GM18909 (cell line): ENCODE results near the gene PARN.
"Not testable (repeated sequence)": the region's sequence is repeated elsewhere in the genome, so short reads cannot be mapped to it uniquely, and the experiment has no call there.

Source experiments
- ATAC-seq: cut with Tn5 transposase; IDR thresholded peaks from one replicate; pipeline ENCODE4 v1.9.1; 2021; ENCODE audit warnings: mild to moderate bottlenecking; ENCODE audit not compliant: unreplicated experiment, poor library complexity

The PARN gene

DNA sequence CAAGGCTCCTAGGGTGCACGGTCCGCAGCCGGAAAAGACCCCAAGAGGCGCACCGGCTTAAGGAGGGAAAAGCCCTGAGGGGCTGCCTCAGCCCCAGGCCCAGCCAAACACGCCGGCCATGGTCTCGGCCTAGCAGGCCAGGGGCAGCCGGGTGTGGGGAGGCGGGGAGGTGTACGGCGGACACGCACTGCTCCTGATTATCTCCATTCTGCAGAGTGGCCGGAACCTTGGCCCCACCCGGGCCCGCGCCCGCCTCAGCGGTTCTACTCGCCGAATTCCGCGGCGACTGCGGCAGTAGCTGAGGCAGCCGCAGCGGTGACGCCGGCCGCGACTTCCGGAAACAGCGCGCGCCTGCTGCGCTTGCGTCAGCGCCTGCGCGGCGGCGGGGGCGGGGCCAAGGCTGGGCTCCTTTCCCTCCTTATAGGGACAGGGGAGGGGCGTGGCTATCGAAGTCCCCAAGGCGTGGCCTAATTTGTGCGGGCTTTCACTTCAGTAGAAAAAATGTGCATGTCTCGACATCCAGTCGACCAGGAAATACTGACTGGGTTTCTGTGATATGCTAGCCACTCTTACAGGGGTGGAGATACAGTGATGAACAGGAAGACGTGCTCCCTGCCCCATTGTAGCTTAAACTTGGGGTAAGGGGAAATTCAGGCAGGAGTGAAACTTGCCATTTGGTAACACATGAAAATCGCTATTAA, at the start of gene PARN:
PARN (minus strand) TSS at position 342 of the 701 bp plus-strand sequence; CDS start at position 207, 135 bp downstream.
- peak; percentile 54 for ATAC-seq

GRCh38 chr16:14678748-14679497, 48.9 kb upstream of the PARN start:
- ATAC-seq = no peak

GRCh38 chr16:14677627-14678026, 47.6 kb upstream of the PARN start:
- ATAC-seq = no peak

DNA sequence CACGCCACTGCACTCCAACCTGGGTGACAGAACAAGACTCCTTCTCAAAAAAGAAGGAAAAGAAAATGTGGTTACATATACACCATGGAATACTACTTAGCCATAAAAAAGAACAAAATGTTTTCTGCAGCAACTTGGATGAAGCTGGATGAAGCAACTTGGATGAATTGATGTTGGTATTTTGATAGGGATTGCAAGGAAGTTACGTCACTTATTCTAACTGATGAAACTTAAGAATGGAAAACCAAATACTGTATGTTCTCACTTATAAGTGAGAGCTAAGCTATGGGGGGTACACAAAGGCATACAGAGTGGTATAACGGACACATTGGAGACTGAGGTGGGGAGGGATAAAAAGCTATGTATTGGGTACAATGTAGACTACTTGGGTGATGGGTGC, 46.6 kb upstream of the PARN start:
- no peak for ATAC-seq

GRCh38 chr16:14672403-14672971, 42.4 kb upstream of the PARN start:
- ATAC-seq = peak; percentile 69

DNA sequence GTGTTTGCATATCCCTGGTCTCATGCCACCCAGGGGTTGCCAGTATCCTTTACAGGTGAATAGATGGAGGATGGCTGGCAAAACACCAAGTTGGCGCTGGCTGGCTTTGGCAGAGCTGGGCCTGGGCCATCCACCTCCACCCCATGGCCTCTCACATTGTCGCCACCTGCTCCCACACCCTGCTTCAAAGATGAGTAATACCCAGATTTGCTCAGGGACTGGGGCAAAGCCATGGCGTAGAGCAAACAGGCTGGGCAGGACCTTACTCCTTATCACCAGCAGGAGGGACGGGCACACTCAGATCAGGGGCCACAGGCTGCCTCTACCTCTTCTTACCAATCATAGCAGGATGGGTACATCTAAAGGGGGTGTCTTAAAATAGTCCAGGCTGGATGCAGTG, 39.7 kb upstream of the PARN start:
- no peak for ATAC-seq

DNA sequence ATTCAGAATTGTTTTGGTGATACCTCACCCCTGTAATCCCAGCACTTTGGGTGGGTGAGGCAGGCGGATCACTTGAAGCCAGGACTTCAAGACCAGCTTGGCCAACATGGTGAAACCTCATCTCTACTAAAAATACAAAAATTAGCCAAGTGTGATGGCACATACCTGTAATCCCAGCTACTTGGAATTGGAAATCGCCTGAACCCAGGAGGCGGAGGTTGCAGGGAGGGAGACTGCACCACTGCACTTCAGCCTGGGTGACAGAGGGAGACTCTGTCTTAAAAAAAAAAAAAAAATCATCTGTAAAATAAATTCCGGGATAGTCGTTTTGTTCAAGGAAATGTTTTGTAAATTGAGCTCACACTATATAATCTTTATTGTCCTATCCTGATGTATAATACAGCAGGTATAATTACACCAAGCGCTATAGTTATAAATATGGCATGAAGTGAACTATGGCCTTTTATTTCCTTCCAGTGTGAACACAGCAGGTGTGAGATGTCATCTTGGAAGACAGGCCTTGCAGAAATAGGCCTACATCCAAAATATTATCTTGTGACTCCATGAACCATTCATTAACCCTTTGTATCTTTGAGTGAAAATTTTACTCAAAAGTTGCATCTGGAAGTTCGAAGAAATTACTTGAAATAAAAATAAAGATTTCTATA, 38.6 kb upstream of the PARN start:
- ATAC-seq = no peak

DNA sequence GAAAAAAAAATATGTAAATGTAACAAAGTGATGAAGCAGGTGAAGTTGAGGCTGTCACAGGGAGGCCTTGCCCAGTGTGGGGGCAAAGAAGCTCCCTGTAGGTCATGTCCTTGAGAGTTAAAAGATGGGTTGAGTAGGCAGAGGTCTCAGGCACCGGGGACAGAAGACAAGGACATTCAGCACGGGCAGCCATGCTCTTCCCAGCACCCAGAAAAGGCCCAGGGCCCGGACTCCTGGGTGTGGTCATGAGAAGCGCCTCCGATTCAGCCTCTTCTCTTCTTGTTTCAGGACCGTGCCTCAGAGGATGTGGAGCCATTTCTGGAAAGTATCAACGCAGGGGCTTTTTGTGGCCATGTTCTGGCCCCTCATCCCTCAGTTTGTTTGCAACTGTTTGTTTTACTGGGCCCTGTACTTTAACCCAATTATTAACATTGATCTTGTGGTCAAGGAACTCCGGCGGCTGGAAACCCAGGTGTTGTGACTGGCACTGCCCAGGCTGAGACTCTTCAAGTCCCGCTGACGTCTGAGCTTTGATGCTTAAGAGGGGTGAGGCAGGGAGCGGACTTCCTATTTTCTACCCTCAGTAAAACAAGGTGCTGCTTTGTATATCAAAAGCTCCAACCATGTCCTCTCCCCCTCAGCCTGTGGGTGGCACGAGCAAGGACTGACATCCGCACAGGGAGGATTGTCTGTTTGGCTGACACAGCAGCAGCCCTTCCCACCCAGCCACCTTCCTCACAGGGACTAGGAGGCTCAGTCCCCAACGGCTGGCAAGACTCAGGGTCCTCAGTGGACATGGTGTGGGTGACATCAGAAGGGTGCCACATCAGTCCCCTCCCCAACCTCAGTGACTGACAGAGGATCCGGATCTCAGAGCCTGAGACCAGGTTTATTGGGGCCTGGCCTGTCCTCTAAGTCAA, 37.5 kb upstream of the PARN start:
- ATAC-seq = no peak

- ATAC-seq = peak; percentile 71
These were observed 28.0 kb upstream of the PARN start for GRCh38 chr16:14658063-14658462.

- no peak for ATAC-seq
These were observed 22.7 kb upstream of the PARN start for GRCh38 chr16:14652726-14653125.

DNA sequence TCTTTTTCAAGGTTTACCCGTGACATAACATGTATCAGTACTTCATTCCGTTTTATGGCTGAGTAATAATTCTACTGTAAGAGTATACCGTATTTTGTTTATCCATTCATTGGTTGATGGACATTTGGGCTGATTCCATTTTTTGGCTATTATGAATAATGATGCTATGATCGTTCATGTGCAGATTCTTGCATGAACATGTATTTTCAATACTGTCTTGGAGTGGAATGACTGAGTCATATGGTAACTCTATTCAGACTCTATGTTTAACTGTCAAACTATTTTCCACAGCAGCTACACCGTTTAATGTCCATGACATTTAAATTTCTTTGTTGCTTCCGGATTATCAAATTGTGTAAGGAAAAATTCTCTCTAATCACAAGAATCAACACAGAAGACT, 20.6 kb upstream of the PARN start:
- no peak for ATAC-seq

- ATAC-seq = no peak
These were observed 19.8 kb upstream of the PARN start for GRCh38 chr16:14649816-14650215.

DNA sequence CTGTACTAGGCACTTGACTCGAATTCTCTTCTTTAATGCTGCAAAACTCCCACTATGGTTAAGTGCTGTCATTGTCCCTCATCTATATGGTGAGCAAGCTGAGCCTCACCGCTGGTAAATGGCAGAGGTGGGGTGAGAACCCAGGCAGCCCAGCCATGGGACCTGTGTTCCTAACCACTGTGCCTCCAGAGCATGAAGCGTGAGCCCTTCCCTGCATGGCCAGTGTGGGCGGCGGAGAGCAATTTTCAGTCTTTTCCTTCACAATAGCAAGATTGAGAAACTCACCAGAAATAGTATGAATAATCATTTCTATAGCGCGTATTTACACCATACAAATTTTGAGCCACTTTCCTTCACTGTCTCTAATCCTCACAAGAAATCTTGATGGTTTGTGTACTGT, 11.9 kb upstream of the PARN start:
- no peak for ATAC-seq

DNA sequence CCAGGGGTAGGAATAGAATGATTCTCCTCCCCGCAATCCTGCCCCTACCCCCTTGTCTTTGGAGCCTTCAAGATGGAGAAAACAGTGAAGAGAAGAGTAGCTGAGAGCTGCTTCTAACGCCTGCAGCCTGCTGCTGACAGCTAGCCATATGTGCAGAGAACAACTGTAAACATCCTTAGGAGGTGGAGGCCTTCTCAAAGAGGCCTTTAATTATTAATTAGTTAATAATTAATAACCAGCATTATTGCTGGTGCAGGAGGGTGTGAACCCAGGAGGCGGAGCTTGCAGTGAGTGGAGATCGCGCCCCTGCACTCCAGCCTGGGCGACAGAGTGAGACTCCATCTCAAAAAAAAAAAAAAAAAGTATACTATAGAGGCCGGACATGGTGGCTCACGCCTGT, 11.1 kb upstream of the PARN start:
- ATAC-seq = no peak

- ATAC-seq = no peak
These were observed 10.5 kb upstream of the PARN start for GRCh38 chr16:14640538-14640937.

- ATAC-seq = not testable (repeated sequence)
These were observed 6.8 kb upstream of the PARN start for GRCh38 chr16:14636951-14637240.

DNA sequence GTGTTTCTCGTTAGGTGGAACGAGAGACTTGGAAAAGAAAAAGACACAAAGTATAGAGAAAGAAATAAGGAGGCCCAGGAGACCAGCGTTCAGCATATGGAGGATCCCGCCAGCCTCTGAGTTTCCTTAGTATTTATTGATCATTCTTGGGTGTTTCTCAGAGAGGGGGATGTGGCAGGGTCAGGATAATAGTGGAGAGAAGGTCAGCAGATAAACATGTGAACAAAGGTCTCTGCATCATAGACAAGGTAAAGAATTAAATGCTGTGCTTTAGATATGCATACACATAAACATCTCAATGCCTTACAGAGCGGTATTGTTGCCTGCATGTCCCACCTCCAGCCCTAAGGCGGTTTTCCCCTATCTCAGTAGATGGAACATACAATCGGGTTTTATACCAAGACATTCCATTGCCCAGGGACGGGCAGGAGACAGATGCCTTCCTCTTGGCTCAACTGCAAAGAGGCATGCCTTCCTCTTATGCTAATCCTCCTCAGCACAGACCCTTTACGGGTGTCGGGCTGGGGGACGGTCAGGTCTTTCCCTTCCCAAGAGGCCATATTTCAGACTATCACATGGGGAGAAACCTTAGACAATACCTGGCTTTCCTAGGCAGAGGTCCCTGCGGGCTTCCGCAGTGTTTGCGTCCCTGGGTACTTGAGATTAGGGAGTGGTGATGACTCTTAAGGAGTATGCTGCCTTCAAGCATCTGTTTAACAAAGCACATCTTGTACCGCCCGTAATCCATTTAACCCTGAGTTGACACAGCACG, 6.3 kb upstream of the PARN start:
- ATAC-seq = not testable (repeated sequence)

DNA sequence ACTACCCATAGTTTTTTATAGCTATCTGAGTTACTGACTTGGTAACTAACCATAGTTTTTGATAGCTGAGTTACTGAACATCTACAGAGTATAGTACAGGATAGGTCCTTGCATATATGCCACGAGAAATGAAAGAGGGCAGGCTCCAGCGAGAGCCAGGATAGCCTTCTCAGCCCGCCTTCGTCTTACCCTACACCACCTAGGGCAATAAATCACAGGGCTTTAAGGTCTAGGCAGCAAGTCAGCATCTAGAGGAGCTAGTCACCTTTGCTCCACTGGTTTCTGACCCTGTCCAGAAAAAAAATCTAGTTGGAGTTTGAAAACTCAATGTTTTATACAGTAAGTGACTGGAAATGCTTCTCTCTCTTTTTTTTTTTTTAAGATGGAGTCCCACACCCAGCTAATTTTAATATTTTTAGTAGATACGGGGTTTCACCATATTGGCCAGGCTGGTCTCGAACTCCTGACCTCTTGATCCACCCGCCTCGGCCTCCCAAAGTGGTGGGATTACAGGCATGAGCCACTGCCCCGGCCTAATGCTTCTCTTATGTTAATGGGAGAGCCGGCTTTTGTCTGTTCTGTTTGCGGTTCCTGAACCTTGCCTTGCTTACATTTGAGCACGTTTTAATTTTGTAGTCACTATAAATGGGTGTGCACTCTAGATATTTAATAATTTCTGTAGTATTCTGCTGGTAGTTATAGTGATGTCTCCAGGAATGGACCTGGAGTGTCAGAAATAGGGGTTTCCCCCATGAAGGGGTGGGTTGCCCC, 5.5 kb upstream of the PARN start:
- no peak for ATAC-seq

- ATAC-seq = no peak
These were observed 4.3 kb upstream of the PARN start for GRCh38 chr16:14634389-14634725.
